Stimulated activated CD8-positive, alpha-beta memory T cell treated with anti-CD3 and anti-CD28 coated beads, Interleukin-15, amount 100 ng/mL, for 24 hours (primary cell): ENCODE measurements around the gene UFD1.
"Not testable (repeated sequence)": the region's sequence is repeated elsewhere in the genome, so short reads cannot be mapped to it uniquely, and the experiment has no call there.

Source experiments
- DNase-seq: peaks from one replicate; pipeline ENCODE4 v3.0.0-alpha.2; 2020; ENCODE audit warnings: low read depth

The UFD1 gene

GRCh38 chr22:19448076-19448607 is 30.9 kb downstream of the UFD1 start:
- no peak for DNase-seq

- DNase-seq: peak; percentile 59
Measured at GRCh38 chr22:19447330-19448075, 31.5 kb downstream of the UFD1 start, which contains the start of gene C22orf39. Gene C22orf39, minus strand, starts transcription at chr22:19447711. Its CDS starts 23 bp downstream, at chr22:19447688.

GRCh38 chr22:19446603-19447329 is 32.2 kb downstream of the UFD1 start:
- DNase-seq: no peak

- DNase-seq: not testable (repeated sequence)
Measured at GRCh38 chr22:19445279-19445982, 33.6 kb downstream of the UFD1 start.

GRCh38 chr22:19443544-19444211 is 35.3 kb downstream of the UFD1 start:
- DNase-seq: no peak

- DNase-seq: no peak
Measured at GRCh38 chr22:19442166-19442565, 36.8 kb downstream of the UFD1 start.

- no peak for DNase-seq
Measured at GRCh38 chr22:19440411-19441195, 38.4 kb downstream of the UFD1 start.

GRCh38 chr22:19438298-19438697 is 40.7 kb downstream of the UFD1 start:
- no peak for DNase-seq

GRCh38 chr22:19436444-19437161 is 42.4 kb downstream of the UFD1 start:
- not testable (repeated sequence) for DNase-seq

GRCh38 chr22:19434829-19435580 is 44.0 kb downstream of the UFD1 start:
- no peak for DNase-seq

- DNase-seq: no peak
Measured at GRCh38 chr22:19434401-19434800, 44.6 kb downstream of the UFD1 start.

- DNase-seq: peak; percentile 82
Measured at GRCh38 chr22:19432133-19432851, 46.7 kb downstream of the UFD1 start, which contains the start of gene MRPL40. Gene MRPL40, plus strand, starts transcription at chr22:19432545. Its CDS starts 10 bp downstream, at chr22:19432555.

GRCh38 chr22:19431649-19432132 is 47.3 kb downstream of the UFD1 start, which contains the start of gene HIRA:
Gene HIRA, minus strand, starts transcription at chr22:19431733. Its CDS starts 257 bp downstream, at chr22:19431476.
- DNase-seq: peak; percentile 89

- peak; percentile 13 for DNase-seq
Measured at GRCh38 chr22:19430890-19431541, 48.0 kb downstream of the UFD1 start.

GRCh38 chr22:19429950-19430889 is 48.8 kb downstream of the UFD1 start:
- no peak for DNase-seq

GRCh38 chr22:19424186-19424500 is 54.9 kb downstream of the UFD1 start:
- no peak for DNase-seq
